T-cell (primary cell): ENCODE measurements around the gene SNX32. TPM values are rescaled to one million over a fixed set of nuclear protein-coding genes. Genes with fewer than 3 reads are reported as not detected.

Experiments used
- ATAC-seq, 4 experiments: fragments of 200-7000 bp in 3 of 4; fragments of 150-1000 bp in 1 of 4; cut with Tn5 transposase; replicated peaks in 1 of 4; 1 replicate in 3 of 4; 2 replicates in 1 of 4; pipeline ENCODE4 v1.10.0; 2021; ENCODE audit warnings: moderate library complexity in 3 of 4, mild to moderate bottlenecking in 2 of 4, moderate number of reproducible peaks in 1 of 4
- CTCF ChIA-PET, 2 donors: fragments of 300-600 bp; sonication (Branson Sonifier 250); formaldehyde crosslinking; loops; one replicate each; lab custom pipeline; 2022; ENCODE audit warnings: antibody characterized with exemption in 2 of 2; lab: Charles Lee
- POLR2A ChIA-PET, 2 donors: fragments of 300-600 bp; sonication (Branson Sonifier 250); formaldehyde crosslinking; loops; one replicate each; lab custom pipeline; 2022; ENCODE audit warnings: antibody characterized with exemption in 2 of 2; lab: Charles Lee
- DNase-seq, 35 experiments: peaks; one replicate each; pipeline versions ENCODE4 v3.0.0 to v3.0.0-alpha.2; 2013 to 2023
- H3K27ac ChIP-seq: one replicate; pipeline ENCODE4 v1.5.1; 2013; ENCODE audit warnings: low read length
- H3K27me3 ChIP-seq, 2 experiments: replicated peaks in 1 of 2; 1 replicate in 1 of 2; 2 replicates in 1 of 2; pipeline versions ENCODE4 v1.6.1 to v1.7.0; 2013; ENCODE audit warnings: low read length in 1 of 2, mixed read lengths in 1 of 2; ENCODE audit not compliant: control insufficient read depth in 2 of 2, insufficient read depth in 2 of 2; ENCODE audit errors: extremely low read depth in 1 of 2
- H3K36me3 ChIP-seq, 2 donors: 1 replicate in 1 of 2; 2 replicates in 1 of 2; pipeline versions ENCODE4 v1.6.1 to v1.7.0; 2013; ENCODE audit warnings: low read length in 1 of 2; ENCODE audit not compliant: control insufficient read depth in 2 of 2, insufficient read depth in 1 of 2; ENCODE audit errors: extremely low read depth in 1 of 2
- H3K4me1 ChIP-seq, 2 experiments: 1 replicate in 1 of 2; 2 replicates in 1 of 2; pipeline versions ENCODE4 v1.6.1 to v1.7.0; 2013; ENCODE audit warnings: low read length in 2 of 2, mixed read lengths in 1 of 2; ENCODE audit not compliant: insufficient read depth in 2 of 2, control insufficient read depth in 1 of 2; ENCODE audit errors: extremely low read depth in 1 of 2
- H3K4me3 ChIP-seq, 2 donors: 1 replicate in 1 of 2; 2 replicates in 1 of 2; pipeline versions ENCODE4 v1.5.1 to v1.7.0; 2013; ENCODE audit warnings: mild to moderate bottlenecking in 2 of 2, low read length in 1 of 2, moderate library complexity in 1 of 2; ENCODE audit not compliant: control insufficient read depth in 1 of 2; ENCODE audit errors: extremely low read depth in 1 of 2
- H3K9me3 ChIP-seq: 2 replicates; pipeline ENCODE4 v1.7.0; 2013
- H3K27ac Mint-ChIP-seq, 2 donors: one replicate each; pipeline ENCODE4 v1.8.0; 2020 to 2021; ENCODE audit warnings: mild to moderate bottlenecking in 2 of 2, mixed read lengths in 2 of 2
- H3K27me3 Mint-ChIP-seq, 2 donors: one replicate each; pipeline ENCODE4 v1.8.0; 2021 to 2022; ENCODE audit warnings: mixed read lengths in 2 of 2
- H3K36me3 Mint-ChIP-seq: one replicate; pipeline ENCODE4 v1.8.0; 2021; ENCODE audit warnings: mixed read lengths
- H3K4me1 Mint-ChIP-seq, 3 donors: one replicate each; pipeline ENCODE4 v1.8.0; 2020 to 2022; ENCODE audit warnings: mixed read lengths in 3 of 3, mild to moderate bottlenecking in 1 of 3
- H3K4me3 Mint-ChIP-seq, 3 donors: one replicate each; pipeline ENCODE4 v1.8.0; 2020 to 2022; ENCODE audit warnings: mild to moderate bottlenecking in 3 of 3, mixed read lengths in 3 of 3, moderate library complexity in 3 of 3
- H3K9me3 Mint-ChIP-seq, 3 donors: one replicate each; pipeline ENCODE4 v1.8.0; 2020 to 2022; ENCODE audit warnings: mixed read lengths in 3 of 3
- WGBS: methylation state at CpG from one replicate; pipeline ENCODE4 v1.1.5; 2013; ENCODE audit warnings: missing lambda C conversion rate; ENCODE audit not compliant: insufficient coverage; 5-methylcytosine and 5-hydroxymethylcytosine counted together
- total RNA-seq, 35 experiments: library from RNA in 6 of 35; stranded (reverse) in 6 of 35; fragments of 120-200 nt in 1 of 35; gene quantifications; one replicate each; pipeline versions ENCODE4 v1.2.1 to v1.2.4 and lab custom pipeline; 2013 to 2026

Gene SNX32
- total RNA-seq, 5 donors from 2014 or later (not counting 1 experiment from before 2014, with no cell fraction given), result 0.26 to 1.4 (median 1.2) TPM

DNA sequence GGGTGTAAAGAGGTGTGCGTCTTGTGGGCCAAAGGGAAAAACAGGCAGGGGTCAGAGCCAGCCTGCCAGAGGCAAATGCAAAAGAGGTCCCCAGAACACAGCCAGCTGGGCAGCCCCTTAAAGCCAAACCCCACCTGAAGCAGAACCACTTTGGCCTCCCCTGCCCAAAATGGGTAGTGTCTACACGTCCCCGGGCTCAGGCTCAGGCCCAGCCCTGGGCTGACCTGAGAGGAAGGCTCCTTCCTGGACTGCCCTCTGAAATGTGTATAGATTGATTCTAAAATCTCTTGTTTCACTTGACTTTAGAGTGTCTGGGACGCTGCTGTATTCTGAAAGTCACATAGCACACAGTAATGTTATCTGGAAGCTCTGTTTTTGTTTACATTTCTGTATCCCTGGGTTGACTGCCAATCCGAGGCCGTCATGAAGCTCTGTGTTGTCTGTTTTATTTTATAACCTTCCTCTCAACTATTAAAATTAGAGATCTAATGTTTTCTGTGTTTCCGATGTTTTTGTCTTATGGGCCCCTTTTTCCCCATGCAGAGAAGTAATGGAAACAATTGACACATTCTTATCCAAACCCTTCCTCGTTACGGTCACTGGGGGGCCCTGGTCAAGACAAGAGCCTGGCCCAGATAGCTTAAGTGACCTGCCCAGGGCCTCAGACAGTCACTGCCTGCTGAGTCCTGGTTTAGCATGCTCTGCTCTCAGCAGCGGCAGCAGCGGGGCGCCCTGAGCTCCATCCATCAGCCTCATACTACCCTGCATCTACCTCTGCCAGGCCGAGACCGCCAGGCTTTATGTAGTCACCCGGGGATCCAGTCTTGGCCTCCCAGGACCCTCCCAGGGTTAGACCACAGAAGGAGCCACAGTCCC lies 36.8 kb upstream of the SNX32 start:
- no peaks in the 10 kb centered on the region for H3K36me3 ChIP-seq
- H3K9me3 Mint-ChIP-seq, result no peaks in the 10 kb centered on the region
- H3K4me3 Mint-ChIP-seq, result no peak overlapping the region
- peaks cover 15 to 45% of the 10 kb centered on the region in 2 donors for H3K27me3 Mint-ChIP-seq
- no peaks in the 10 kb centered on the region for H3K9me3 ChIP-seq
- WGBS, result 93% methylated on average over 9 of the region's 15 CpGs
- no peaks in the 10 kb centered on the region for H3K36me3 Mint-ChIP-seq
- H3K4me1 ChIP-seq, result no peaks in the 10 kb centered on the region
- no peak overlapping the region for H3K27ac ChIP-seq
- H3K27ac Mint-ChIP-seq, result no peak overlapping the region
- ATAC-seq, result no peak
- no peak for DNase-seq
- peaks cover 0 to 8% (median 4%) of the 10 kb centered on the region in 3 donors for H3K4me1 Mint-ChIP-seq
- H3K4me3 ChIP-seq, result no peak overlapping the region
- POLR2A ChIA-PET, result interaction anchor here in 1 of 2 donors (0.6 kb wide), 1 partner anchor 482 kb away, joined by 3 read pairs; no protein-coding TSS in a partner anchor
- H3K27me3 ChIP-seq, result peaks cover 0 to 76% of the 10 kb centered on the region in 2 experiments
- CTCF ChIA-PET, result interaction anchor here in 1 of 2 donors (1.0 kb wide), 1 partner anchor 91 kb away, joined by 3 read pairs; the partner anchor contains the start of gene FIBP

DNA sequence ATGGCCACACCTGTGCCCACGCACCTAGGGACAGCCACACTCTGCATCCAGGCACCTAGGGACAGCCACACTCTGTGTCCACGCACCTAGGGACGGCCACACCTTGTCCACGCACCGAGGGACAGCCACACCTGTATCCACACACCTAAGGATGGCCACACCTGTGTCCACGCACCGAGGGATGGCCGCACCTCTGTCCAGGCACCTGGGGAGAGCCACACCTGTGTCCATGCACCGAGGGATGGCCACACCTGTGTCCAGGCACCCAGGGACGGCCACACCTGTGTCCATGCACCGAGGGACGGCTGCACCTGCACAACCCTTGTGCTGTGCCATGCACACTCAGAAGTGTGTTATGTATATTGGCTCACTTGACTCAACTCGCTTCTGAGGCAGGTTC lies 36.1 kb upstream of the SNX32 start:
- DNase-seq (no peak), ATAC-seq (no peak)
- ChIA-PET CTCF (interaction anchor here in 1 of 2 donors (1.1 kb wide), 1 partner anchor 18 kb away, joined by 3 read pairs; no protein-coding TSS in a partner anchor), POLR2A (interaction anchor here in 1 of 2 donors (0.8 kb wide), 1 partner anchor 92 kb away, joined by 5 read pairs; no protein-coding TSS in a partner anchor)
- H3K36me3 Mint-ChIP-seq, result no peaks in the 10 kb centered on the region
- H3K4me3 ChIP-seq, result no peak overlapping the region
- H3K27me3 Mint-ChIP-seq, result peaks cover 15 to 48% of the 10 kb centered on the region in 2 donors
- no peaks in the 10 kb centered on the region for H3K9me3 ChIP-seq
- no peaks in the 10 kb centered on the region for H3K9me3 Mint-ChIP-seq
- H3K27ac ChIP-seq, result no peak overlapping the region
- WGBS, result 69% methylated on average over 2 of the region's 13 CpGs
- H3K4me1 Mint-ChIP-seq, result peaks cover 0 to 5% (median 1%) of the 10 kb centered on the region in 3 donors
- no peaks in the 10 kb centered on the region for H3K36me3 ChIP-seq
- H3K4me1 ChIP-seq, result no peaks in the 10 kb centered on the region
- H3K27ac Mint-ChIP-seq, result no peak overlapping the region
- H3K4me3 Mint-ChIP-seq, result no peak overlapping the region
- H3K27me3 ChIP-seq, result peaks cover 0 to 76% of the 10 kb centered on the region in 2 experiments

DNA sequence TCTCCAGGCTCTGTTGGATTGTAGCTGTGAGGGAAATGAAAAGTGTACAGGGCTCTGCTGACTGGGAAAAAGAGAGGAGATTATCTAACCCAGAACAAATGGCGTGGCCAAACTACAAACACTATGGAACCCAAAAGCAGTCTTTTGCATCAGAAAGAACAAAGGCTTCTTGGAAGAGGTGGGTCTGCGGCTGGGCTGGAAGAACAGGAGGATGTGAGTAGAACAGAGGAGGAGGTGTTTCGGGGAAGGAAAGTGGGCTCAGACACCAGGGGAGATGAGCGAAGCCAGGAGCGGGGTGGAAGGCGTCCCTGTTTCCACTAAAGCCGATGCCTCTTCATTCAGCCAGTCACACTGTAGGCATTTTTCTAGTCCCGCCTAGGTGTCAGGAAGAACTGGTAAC lies 34.9 kb upstream of the SNX32 start:
- no peak overlapping the region for H3K27ac ChIP-seq
- H3K4me3 ChIP-seq, result no peak overlapping the region
- Mint-ChIP-seq H3K9me3 (no peaks in the 10 kb centered on the region), H3K27me3 (peaks cover 23 to 58% of the 10 kb centered on the region in 2 donors), H3K27ac (peak overlapping the region in 1 of 2 donors; percentile 17), H3K4me1 (peaks cover 0 to 5% (median 0%) of the 10 kb centered on the region in 3 donors), H3K4me3 (no peak overlapping the region), H3K36me3 (no peaks in the 10 kb centered on the region)
- no peaks in the 10 kb centered on the region for H3K36me3 ChIP-seq
- ATAC-seq (no peak), DNase-seq (no peak)
- ChIA-PET CTCF (interaction anchor here in 1 of 2 donors (1.1 kb wide), 1 partner anchor 19 kb away, joined by 3 read pairs; no protein-coding TSS in a partner anchor), POLR2A (no interaction called here)
- WGBS, result 71% methylated on average over 7 of the region's 8 CpGs
- no peaks in the 10 kb centered on the region for H3K9me3 ChIP-seq
- no peaks in the 10 kb centered on the region for H3K4me1 ChIP-seq
- peaks cover 5 to 84% of the 10 kb centered on the region in 2 experiments for H3K27me3 ChIP-seq

DNA sequence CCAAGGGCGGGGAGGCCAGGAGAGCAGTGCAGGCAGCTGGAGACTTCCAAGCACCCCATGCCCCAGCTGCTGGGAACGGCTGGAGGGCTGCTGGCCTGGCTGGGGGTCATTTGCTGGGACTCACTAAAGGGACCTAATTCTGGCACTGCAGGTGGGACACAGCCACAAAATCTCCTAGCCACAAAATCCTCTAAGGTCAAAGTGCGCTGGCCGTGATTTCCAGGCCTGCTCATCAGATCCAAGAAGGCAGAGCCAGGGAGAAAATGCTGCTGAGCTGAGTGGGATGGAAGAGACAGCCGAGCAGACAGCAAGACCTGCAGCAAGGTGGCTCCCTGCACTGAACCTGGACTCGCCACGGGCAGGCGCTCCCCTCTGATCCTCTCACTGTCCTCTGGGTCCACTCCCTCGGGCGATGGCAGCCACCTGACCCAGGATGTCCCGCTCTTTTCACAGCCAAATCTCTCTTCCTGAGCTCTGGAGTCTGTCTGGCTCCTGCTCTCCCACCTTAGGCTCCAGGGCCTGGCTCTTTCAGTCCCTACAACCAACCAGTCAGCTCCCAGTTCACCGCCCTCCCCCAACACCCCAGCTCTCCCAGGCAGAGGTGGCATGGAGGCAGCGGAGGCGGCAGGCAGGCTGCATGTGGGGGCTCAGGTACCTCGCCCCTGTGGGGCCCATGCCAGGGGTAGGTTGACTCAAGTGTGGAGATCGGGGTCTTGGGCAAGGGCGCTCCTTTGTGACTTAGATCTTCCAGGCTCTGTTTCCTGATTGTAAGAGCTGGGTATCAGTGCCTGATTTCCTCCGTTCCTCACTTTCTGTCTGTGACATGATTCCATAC lies 32.4 kb upstream of the SNX32 start:
- POLR2A ChIA-PET, result interaction anchor here in 1 of 2 donors (0.5 to 0.7 kb wide), 2 partner anchors 222 to 297 kb away, joined by 3 read pairs; no protein-coding TSS in a partner anchor
- Histone ChIP-seq H3K27me3 (peaks cover 5 to 84% of the 10 kb centered on the region in 2 experiments), H3K4me3 (no peak overlapping the region), H3K4me1 (no peaks in the 10 kb centered on the region), H3K36me3 (no peaks in the 10 kb centered on the region), H3K27ac (no peak overlapping the region), H3K9me3 (no peaks in the 10 kb centered on the region)
- Mint-ChIP-seq H3K4me1 (peaks cover 0 to 5% (median 0%) of the 10 kb centered on the region in 3 donors), H3K4me3 (no peak overlapping the region), H3K27ac (no peak overlapping the region), H3K9me3 (no peaks in the 10 kb centered on the region), H3K36me3 (no peaks in the 10 kb centered on the region), H3K27me3 (peaks cover 24 to 61% of the 10 kb centered on the region in 2 donors)
- CTCF ChIA-PET, result interaction anchor here in 1 of 2 donors (0.6 kb wide), 1 partner anchor 8 kb away, joined by 4 read pairs; no protein-coding TSS in a partner anchor
- 72% methylated on average over 10 of the region's 18 CpGs for WGBS
- no peak for DNase-seq
- ATAC-seq, result no peak

DNA sequence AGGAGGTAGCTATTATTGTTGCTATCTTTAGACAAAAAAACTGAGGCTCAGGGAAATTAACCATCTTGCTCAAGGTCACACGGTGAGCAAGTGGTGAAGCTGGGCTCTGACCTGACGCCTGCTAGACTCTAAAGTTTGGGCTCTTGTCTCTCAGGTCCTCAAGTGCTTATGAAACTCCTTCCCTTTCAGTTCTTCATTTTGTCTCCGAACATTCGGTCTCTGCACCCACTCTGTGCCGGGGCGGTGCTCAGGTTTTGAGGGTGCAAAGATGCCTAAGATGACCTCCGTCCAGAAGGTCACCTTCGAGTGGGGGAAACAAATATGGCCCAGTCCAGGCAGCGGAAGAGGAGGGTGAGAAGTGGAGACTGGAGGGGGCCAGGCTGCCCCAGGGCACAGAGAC lies 30.9 kb upstream of the SNX32 start:
- H3K4me3 Mint-ChIP-seq, result no peak overlapping the region

More for the DNA sequence above, 30.9 kb upstream of the SNX32 start:
- ChIA-PET CTCF (no interaction called here), POLR2A (no interaction called here)
- H3K27me3 Mint-ChIP-seq, result peaks cover 24 to 53% of the 10 kb centered on the region in 2 donors
- Histone ChIP-seq H3K36me3 (no peaks in the 10 kb centered on the region), H3K27ac (no peak overlapping the region), H3K9me3 (no peaks in the 10 kb centered on the region), H3K27me3 (peaks cover 5 to 75% of the 10 kb centered on the region in 2 experiments), H3K4me1 (no peaks in the 10 kb centered on the region), H3K4me3 (no peak overlapping the region)
- no peaks in the 10 kb centered on the region for H3K36me3 Mint-ChIP-seq
- H3K9me3 Mint-ChIP-seq, result no peaks in the 10 kb centered on the region
- ATAC-seq, result no peak
- H3K4me1 Mint-ChIP-seq, result peaks cover 0 to 5% (median 0%) of the 10 kb centered on the region in 3 donors
- no peak overlapping the region for H3K27ac Mint-ChIP-seq
- DNase-seq, result no peak
- WGBS, result 89% methylated on average over 5 of the region's 9 CpGs
